GM23248 (cell line): ENCODE measurements around the gene USP32.

Experiments
- EZH2 ChIP-seq: fragments of 200-600 bp; sonication (generic); IDR thresholded peaks from 2 replicates; pipeline ENCODE4 v1.6.1; 2018; ENCODE audit warnings: antibody characterized with exemption, mild to moderate bottlenecking; ENCODE audit not compliant: insufficient read depth, poor library complexity, severe bottlenecking
- EZH2phosphoT487 ChIP-seq: fragments of 200-600 bp; sonication (generic); IDR thresholded peaks from 2 replicates; pipeline ENCODE4 v1.6.1; 2018; ENCODE audit warnings: antibody characterized with exemption, moderate library complexity, mild to moderate bottlenecking, low read depth; ENCODE audit not compliant: insufficient read depth

- no peak for TF ChIP-seq EZH2
- no peak for TF ChIP-seq EZH2phosphoT487
Measured at GRCh38 chr17:60153606-60154390, 238.1 kb downstream of the USP32 start.
